Measurements from ENCODE around the gene SIRPA.
A peak's percentile ranks its signal among the peaks of the same experiment; 100 is the strongest.

Gene SIRPA

GRCh38 chr20:1890469-1891262, 4.5 kb upstream of the SIRPA start:
- DNase-seq: no peak

GRCh38 chr20:1891263-1892118, 3.7 kb upstream of the SIRPA start:
- DNase-seq: no peak

GRCh38 chr20:1892119-1892385, 3.2 kb upstream of the SIRPA start:
- no peak for DNase-seq

DNA sequence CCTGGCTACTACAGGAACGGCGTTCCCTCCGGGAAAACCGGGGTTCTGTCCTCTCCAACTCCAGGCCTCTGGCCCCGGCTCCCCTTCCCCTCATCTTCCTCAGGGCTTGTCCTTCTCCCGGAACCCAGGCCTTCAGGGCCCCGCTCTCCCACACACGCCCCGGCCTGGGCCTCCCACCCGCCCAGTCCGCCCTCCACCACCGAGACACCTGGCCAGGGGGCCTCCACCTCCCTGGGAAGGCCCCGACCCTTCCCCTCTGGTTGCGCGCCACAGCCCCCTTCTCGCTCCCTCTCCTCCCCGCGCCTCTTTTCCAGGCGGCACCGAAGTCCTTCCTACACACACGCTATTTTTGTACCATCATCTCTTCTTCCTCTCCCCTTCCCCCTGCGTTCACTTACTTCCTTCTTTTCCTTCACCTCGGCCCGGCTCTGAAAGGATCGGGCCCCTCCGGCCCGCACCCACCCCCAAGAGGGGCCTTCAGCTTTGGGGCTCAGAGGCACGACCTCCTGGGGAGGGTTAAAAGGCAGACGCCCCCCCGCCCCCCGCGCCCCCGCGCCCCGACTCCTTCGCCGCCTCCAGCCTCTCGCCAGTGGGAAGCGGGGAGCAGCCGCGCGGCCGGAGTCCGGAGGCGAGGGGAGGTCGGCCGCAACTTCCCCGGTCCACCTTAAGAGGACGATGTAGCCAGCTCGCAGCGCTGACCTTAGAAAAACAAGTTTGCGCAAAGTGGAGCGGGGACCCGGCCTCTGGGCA, 1.3 kb upstream of the SIRPA start:
- DNase-seq: peak; percentile 40

DNA sequence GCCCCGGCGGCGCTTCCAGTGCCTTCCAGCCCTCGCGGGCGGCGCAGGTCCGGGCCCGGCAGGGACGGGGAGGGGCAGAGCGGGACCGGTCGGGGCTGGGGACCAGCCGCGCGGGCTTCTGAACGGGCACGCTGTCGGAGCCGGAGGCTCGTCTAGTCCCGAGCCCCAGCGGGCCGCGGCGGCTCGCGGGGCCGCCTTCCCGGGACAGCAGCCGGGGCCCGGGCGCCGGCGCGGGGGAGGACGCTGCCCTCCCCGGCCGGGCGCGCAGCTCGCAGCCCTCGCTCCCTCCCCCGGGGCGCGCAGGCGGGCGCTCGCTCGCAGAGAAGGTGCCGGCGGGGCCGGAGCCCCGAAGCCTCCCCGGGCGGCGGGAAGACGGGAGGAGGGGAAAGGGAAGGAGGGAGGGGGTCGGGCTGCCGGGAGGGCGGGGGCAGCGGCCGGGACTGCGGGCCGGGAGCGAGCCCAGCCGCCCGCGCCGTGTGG, 696 bp upstream of the SIRPA start:
- no peak for DNase-seq

GRCh38 chr20:1895674-1896483, 672 bp downstream of the SIRPA start:
- no peak for DNase-seq

- no peak for DNase-seq
Observed at GRCh38 chr20:1896484-1897258, 1.5 kb downstream of the SIRPA start.

- no peak for DNase-seq
Observed at GRCh38 chr20:1897541-1897940, 2.3 kb downstream of the SIRPA start.

DNA sequence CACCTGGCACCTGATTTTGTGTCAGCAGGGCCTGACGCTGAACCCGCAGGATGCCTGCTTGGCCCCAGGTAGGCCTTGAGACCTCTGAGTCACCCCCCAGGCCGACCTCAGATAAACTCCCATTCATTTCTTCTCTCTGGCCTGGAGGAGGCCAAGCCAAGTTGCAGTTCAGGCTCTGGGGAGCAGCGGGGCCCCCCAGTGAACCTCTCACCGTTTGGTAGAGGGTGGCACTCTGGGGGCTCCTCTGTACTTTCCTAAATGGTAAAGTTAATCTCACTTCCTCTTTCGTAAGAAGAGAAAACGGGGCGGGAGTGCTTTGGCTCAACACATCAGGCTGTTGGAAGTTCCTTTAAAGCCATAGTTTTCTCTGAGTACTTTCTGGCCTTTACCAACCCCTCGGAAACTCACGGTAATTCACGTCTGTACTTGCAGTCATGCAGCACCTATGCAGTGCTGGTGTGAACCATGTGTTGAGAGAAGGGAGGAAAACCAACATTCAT, 2.8 kb downstream of the SIRPA start:
- DNase-seq: peak; percentile 49

DNA sequence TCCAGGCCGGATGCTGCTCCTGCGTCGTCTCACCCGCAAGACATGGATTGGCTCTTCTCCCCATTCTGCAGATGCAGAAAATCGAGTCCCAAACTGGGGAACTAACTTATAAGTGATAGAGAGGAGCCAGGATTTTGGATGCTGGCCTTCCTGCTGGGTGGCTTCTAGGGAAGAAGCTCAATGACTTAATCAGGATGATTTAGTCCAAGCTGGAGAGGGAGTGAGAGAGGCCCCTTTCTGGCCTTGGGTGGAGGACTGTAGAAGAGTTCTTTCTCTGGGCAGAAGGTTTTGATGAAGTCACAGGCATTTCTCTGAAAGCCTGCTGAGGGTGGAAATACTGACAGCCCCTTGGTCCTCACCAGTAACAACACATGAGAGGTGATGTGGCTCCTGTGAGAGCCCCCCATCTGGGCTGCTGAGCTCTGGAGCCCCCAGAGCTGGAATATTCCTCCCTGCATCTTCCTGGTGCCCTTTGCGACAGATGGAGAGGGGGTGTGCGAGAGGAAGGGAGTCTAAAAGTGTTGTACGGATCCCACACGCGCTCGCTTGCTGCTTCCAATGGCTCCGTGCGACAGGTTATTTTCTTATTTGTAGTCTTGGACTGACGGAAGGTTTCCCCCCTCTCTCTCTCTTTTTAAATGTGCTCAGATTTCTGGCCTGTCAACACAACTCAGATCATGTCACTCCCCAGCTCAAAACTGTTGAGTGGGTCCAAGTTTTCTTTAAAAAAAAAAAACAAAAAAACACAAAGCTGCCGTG, 3.5 kb downstream of the SIRPA start:
- DNase-seq: no peak

- no peak for DNase-seq
Observed at GRCh38 chr20:1899241-1899525, 4.0 kb downstream of the SIRPA start.

DNA sequence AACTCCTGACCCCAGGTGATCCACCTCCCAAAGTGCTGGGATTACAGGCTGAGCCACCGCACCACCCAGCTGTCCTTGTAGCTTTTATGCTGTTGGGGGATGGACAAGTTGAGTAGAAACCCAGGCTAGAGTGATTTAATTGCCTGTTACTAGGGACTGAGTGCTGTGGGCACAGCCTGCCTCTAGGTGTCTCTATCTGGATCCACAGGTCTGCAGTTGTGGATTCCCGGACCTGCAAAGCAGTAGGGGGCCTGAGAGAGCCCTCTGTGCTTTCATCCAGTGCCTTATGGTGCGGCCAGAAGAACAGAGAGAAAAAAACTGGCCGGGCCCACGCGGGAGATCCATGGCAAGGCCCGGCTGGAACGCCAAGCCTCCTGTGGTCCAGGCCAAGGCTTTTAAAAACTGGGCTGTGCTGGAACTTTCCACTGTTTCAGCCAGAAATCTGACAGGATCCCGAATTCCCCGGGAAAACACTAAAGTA, 5.2 kb downstream of the SIRPA start:
- DNase-seq: no peak

- no peak for DNase-seq
Observed at GRCh38 chr20:1901704-1902103, 6.5 kb downstream of the SIRPA start.

DNA sequence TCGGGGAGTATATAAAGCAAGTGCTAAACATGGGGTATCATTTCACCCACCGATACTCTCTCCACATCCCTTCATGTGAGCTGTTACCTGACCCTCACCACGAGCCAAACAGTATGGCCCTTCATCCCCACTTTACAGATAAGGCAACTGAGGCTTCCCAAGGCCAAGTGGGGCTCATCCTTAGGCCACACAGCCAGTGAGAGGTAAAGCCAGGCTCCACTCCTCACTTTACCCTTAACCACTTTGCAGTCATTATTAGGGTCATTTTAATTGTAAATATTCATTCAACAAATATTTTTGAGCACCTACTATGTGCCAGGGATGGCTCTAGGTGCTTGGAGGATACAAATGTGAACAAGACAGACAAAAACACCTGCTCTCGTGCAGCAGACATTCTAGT, 7.0 kb downstream of the SIRPA start:
- DNase-seq: no peak

DNA sequence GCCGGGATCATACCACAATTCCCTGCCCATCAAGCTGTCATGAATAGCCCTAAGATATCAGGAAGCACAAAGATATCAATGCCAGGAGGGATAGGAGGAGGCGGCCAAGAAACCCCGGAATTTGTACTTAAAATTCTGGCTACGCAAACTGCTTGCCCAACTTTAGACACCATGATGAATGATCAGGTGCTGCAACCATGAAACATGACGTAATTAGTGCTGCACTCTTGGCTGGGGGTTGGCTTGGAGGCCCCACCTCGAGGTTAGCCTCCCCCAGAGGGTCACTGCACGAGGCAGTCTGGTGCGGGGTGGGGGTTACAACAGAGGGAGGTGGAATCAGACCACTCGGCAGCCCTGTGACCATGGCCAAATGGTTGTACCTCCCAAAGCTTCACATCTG, 8.9 kb downstream of the SIRPA start:
- DNase-seq: no peak

GRCh38 chr20:1905009-1905408, 9.8 kb downstream of the SIRPA start:
- DNase-seq: no peak

- no peak for DNase-seq
Observed at GRCh38 chr20:1905693-1906092, 10.5 kb downstream of the SIRPA start.

DNA sequence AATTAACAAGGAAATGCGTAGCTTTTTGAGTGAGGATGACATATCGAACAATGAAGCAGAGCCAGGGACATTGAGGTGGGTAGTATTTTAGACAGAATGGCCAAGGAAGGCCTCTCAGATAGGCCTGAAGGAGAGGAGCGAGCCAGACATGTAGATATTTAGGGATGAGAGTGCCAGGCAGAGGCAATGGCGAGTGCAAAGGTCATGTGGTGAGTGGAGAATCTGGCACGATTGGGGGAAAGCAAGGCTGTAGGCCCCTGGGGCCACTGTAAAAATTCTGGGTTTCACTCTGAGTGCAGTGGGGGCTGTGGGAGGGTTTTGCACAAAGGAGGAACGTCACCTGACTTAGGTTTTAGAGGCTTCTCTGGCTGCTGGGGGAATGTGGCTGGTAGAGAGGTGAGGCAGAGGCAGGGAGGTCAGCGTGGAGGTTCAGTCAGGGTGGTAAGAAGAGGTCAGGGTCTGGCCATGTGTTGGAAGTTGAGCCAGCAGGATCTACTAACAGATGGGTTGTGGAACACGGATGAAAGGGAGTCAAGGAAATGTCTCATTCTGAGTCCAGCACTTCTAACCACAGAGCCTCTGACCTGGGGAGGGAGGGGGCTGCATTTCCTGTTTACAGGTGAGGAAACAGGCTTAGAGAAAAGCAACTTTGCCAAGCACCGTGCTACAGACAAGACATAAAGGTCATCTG, 11.3 kb downstream of the SIRPA start:
- no peak for DNase-seq

- no peak for DNase-seq
Observed at GRCh38 chr20:1907586-1907985, 12.4 kb downstream of the SIRPA start.

- DNase-seq: no peak
Observed at GRCh38 chr20:1908191-1908590, 13.0 kb downstream of the SIRPA start.
